SU-DHL-6 (cell line): ENCODE results near the gene SDK2.

ENCODE experiments used
- H2AFZ ChIP-seq: fragments of 200-600 bp; sonication (generic); 2 replicates; pipeline ENCODE4 v1.6.1; 2014; ENCODE audit warnings: low read depth, mild to moderate bottlenecking, moderate library complexity, mixed read lengths, antibody characterized with exemption, low read length; ENCODE audit not compliant: severe bottlenecking
- H3F3A ChIP-seq: fragments of 200-600 bp; shearing (Covaris generic); 2 replicates; pipeline ENCODE4 v1.6.0; 2016; ENCODE audit warnings: antibody characterized with exemption, mild to moderate bottlenecking; ENCODE audit not compliant: insufficient read depth
- H3K27ac ChIP-seq: fragments of 200-600 bp; sonication (generic); 2 replicates; pipeline ENCODE4 v1.5.1; 2016; ENCODE audit warnings: low read depth, mild to moderate bottlenecking, low read length, moderate library complexity, mixed read lengths
- H3K27me3 ChIP-seq: fragments of 200-600 bp; sonication (generic), shearing (Covaris generic); 2 replicates; pipeline ENCODE4 v1.6.0; 2014; ENCODE audit warnings: mild to moderate bottlenecking, low read length
- H3K36me3 ChIP-seq: fragments of 200-600 bp; sonication (generic); 2 replicates; pipeline ENCODE4 v1.6.1; 2014; ENCODE audit warnings: mild to moderate bottlenecking, low read length, mixed read lengths
- H3K4me2 ChIP-seq: fragments of 300-600, 200-600 bp; shearing (Covaris generic), sonication (generic); 2 replicates; pipeline ENCODE4 v1.6.0; 2014; ENCODE audit warnings: low read length, low read depth, mild to moderate bottlenecking; ENCODE audit not compliant: poor library complexity, severe bottlenecking
- H3K4me3 ChIP-seq: fragments of 200-600 bp; sonication (generic); 2 replicates; pipeline ENCODE4 v1.5.1; 2014; ENCODE audit warnings: antibody characterized with exemption, low read length, mild to moderate bottlenecking, mixed read lengths; ENCODE audit not compliant: insufficient read depth, poor library complexity, severe bottlenecking
- H3K79me2 ChIP-seq: fragments of 200-600 bp; sonication (generic); 2 replicates; pipeline ENCODE4 v1.6.1; 2014; ENCODE audit warnings: mild to moderate bottlenecking, low read length, moderate library complexity; ENCODE audit not compliant: insufficient read depth
- H3K9ac ChIP-seq: fragments of 200-600 bp; sonication (generic); 2 replicates; pipeline ENCODE4 v1.7.0; 2014; ENCODE audit warnings: mild to moderate bottlenecking, low read length
- H3K9me2 ChIP-seq: fragments of 200-600 bp; sonication (generic); replicated peaks from 2 replicates; pipeline ENCODE4 v1.6.1; 2014; ENCODE audit warnings: low read length; ENCODE audit not compliant: insufficient read depth
- H3K9me3 ChIP-seq: fragments of 200-600 bp; sonication (generic); 2 replicates; pipeline ENCODE4 v1.6.1; 2014; ENCODE audit warnings: low read length, mixed read lengths; ENCODE audit not compliant: insufficient read depth
- H4K20me1 ChIP-seq: fragments of 200-600 bp; sonication (generic); 2 replicates; pipeline ENCODE4 v1.6.1; 2014; ENCODE audit warnings: low read depth, mild to moderate bottlenecking, antibody characterized with exemption, low read length, moderate library complexity, mixed read lengths
- EZH2phosphoT487 ChIP-seq: fragments of 200-600 bp; sonication (generic), shearing (Covaris generic); conservative IDR thresholded peaks from 2 replicates; pipeline ENCODE4 v1.6.1; 2018; ENCODE audit warnings: mild to moderate bottlenecking, antibody characterized with exemption, low read length, moderate library complexity, mixed read lengths
- TF ChIP-seq, protein P1 (sequence below): fragments of 200-600 bp; sonication (generic); IDR thresholded peaks from one replicate; pipeline ENCODE4 v1.5.1; 2017; ENCODE audit warnings: antibody characterized with exemption, mild to moderate bottlenecking, low read length, moderate library complexity; ENCODE audit not compliant: insufficient read depth, poor library complexity, severe bottlenecking

SDK2 gene

DNA sequence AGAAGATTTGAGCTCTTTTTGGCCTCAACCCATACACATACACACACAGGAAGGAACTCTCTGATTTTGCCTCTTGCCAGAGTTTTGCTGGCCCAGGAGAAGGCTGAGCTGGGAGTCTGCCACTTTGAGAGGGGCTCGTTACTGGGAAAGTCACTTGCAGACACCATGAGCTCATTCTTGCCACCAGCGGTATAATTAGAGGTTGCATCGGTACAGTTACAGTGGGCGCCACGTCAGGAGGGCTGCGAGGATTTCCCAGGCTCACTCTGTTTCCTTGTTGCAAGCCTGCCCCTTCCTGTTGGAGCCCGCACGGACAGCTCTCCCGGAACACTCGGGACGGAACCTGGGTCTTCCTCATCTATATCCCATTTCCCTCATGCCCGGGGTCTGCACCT, 3.1 kb upstream of the SDK2 start:
- no peaks in the 10 kb centered on the region for H3F3A ChIP-seq
- H3K27me3 ChIP-seq: no peaks in the 10 kb centered on the region

DNA sequence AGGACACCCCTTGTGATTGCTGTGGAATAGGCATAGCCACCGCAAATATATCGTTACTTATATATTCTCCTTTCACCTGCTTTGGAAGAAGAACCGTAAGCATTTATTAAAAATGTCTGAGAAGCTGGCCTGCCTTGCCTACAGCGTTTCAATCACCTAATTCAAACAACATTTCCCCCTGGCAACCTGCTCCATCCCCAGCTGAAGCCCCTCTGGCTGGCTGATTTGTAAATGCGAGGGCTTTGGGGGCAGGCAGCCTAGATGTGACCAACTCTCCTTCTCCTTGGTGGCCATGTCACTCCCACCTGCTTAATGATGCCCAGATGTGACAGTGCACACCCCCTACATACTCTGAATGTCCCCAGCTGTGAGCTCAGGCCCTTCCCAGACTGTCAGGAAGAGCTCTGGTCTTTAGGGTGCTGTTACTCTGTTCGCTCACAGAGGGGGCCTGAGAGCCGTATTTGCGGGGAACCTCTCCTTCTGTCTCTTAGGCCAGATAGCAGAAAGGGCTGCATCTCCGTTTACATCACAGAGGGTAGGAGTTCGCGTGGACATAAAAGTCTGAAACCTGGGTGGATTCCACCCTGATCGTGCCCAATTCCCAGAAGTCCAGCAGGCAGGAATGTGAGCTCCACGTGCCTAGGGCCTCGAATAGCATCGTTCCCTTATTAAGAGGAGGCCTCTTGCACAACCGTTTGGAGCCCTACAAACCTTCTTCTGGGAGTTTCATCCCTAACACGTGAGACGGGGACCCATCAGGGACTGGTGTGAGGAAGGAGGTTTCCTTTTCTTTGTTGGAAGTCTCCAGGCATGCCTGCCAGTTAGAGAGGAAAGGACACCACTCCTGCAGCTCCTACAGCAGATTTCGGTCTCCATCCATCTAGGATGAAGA, 2.4 kb upstream of the SDK2 start:
- TF ChIP-seq EZH2phosphoT487: no peak
- TF ChIP-seq, protein P1, sequence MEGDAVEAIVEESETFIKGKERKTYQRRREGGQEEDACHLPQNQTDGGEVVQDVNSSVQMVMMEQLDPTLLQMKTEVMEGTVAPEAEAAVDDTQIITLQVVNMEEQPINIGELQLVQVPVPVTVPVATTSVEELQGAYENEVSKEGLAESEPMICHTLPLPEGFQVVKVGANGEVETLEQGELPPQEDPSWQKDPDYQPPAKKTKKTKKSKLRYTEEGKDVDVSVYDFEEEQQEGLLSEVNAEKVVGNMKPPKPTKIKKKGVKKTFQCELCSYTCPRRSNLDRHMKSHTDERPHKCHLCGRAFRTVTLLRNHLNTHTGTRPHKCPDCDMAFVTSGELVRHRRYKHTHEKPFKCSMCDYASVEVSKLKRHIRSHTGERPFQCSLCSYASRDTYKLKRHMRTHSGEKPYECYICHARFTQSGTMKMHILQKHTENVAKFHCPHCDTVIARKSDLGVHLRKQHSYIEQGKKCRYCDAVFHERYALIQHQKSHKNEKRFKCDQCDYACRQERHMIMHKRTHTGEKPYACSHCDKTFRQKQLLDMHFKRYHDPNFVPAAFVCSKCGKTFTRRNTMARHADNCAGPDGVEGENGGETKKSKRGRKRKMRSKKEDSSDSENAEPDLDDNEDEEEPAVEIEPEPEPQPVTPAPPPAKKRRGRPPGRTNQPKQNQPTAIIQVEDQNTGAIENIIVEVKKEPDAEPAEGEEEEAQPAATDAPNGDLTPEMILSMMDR: peak; percentile 20
- no peak overlapping the region for H3K9ac ChIP-seq
- no peak overlapping the region for H3K4me2 ChIP-seq

More for the DNA sequence above, 3.1 kb upstream of the SDK2 start:
- no peaks in the 10 kb centered on the region for H3K9me2 ChIP-seq
- no peak overlapping the region for H3K9ac ChIP-seq
- no peak for TF ChIP-seq EZH2phosphoT487
- TF ChIP-seq, protein P1: no peak
- H3K4me3 ChIP-seq: no peak overlapping the region
- no peaks in the 10 kb centered on the region for H3K79me2 ChIP-seq
- H3K27ac ChIP-seq: no peak overlapping the region
- H3K4me2 ChIP-seq: no peak overlapping the region
- H3K9me3 ChIP-seq: no peaks in the 10 kb centered on the region
- H4K20me1 ChIP-seq: no peaks in the 10 kb centered on the region
- H3K36me3 ChIP-seq: no peaks in the 10 kb centered on the region
- H2AFZ ChIP-seq: no peak overlapping the region

DNA sequence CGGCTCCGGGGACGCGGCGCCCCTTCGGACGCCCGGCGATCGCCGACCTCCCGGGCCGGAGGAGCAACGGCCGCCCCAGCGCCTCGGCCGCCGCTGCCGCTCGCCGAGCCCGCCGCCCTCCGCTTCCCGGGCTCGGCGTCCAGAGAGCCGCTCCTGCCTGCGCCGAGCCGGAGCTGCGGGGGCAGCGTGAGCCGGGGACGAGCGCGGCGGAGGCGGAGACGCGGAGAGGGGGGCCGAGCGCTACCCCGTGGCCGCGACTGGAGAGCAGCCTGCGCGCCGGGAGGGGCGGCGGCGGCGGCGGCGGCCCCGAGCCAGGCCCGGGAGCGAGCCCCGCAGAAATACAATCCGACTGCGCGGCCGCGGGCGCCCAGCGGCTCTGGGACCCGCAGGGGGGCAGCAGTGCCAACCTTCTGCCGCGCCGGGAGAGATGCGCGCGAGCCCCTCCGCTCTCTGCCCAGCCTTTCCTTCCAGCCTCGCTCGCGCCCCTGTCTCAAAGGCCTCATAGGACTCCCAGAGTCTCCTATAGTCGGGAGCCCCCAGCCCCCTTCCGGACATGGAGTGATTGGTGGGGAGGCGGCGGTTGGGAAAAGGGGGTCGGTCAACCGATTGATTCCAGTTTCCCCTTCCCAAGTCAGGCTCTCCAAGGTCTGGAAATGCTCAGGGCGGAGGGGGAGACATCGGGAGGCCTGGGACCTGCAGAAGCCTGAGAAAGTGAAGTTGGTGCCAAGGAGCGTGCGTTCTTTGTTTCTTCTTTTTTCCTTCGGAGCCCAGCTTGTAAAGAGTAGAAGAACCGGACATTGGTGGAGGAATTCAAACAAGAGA, 1.0 kb upstream of the SDK2 start:
- Histone ChIP-seq H3K4me2 (no peak overlapping the region), H3K9ac (no peak overlapping the region), H3K27me3 (no peaks in the 10 kb centered on the region), H3K9me2 (no peaks in the 10 kb centered on the region), H3F3A (no peaks in the 10 kb centered on the region), H3K4me3 (no peak overlapping the region), H4K20me1 (no peaks in the 10 kb centered on the region), H3K79me2 (no peaks in the 10 kb centered on the region), H3K36me3 (no peaks in the 10 kb centered on the region), H2AFZ (no peak overlapping the region), H3K9me3 (no peaks in the 10 kb centered on the region), H3K27ac (no peak overlapping the region)
- TF ChIP-seq EZH2phosphoT487: no peak
- TF ChIP-seq, protein P1: no peak

More for the DNA sequence above, 2.4 kb upstream of the SDK2 start:
- H3K4me3 ChIP-seq: no peak overlapping the region
- H3K79me2 ChIP-seq: no peaks in the 10 kb centered on the region
- no peak overlapping the region for H3K27ac ChIP-seq
- H3K27me3 ChIP-seq: no peaks in the 10 kb centered on the region
- no peak overlapping the region for H2AFZ ChIP-seq
- no peaks in the 10 kb centered on the region for H4K20me1 ChIP-seq
- no peaks in the 10 kb centered on the region for H3F3A ChIP-seq
- H3K9me3 ChIP-seq: no peaks in the 10 kb centered on the region
- no peaks in the 10 kb centered on the region for H3K36me3 ChIP-seq
- H3K9me2 ChIP-seq: no peaks in the 10 kb centered on the region
